Natural killer cell (primary cell): Measurements from ENCODE around the gene SMARCA4. TPM values are rescaled to one million over a fixed set of nuclear protein-coding genes. Genes with fewer than 3 reads are reported as not detected.

Source experiments
- ATAC-seq, 3 donors: fragments of 150-1000 bp in 2 of 3; fragments of 200-7000 bp in 1 of 3; cut with Tn5 transposase; 1 replicate in 1 of 3; 2 replicates in 2 of 3; pipeline ENCODE4 v1.10.0; 2021; ENCODE audit warnings: mild to moderate bottlenecking in 2 of 3, moderate library complexity in 2 of 3
- DNase-seq, 2 donors: peaks; one replicate each; pipeline versions ENCODE4 v3.0.0 to v3.0.0-alpha.2; 2013 to 2021; ENCODE audit warnings: mixed read lengths in 1 of 2
- H3K27ac ChIP-seq: one replicate; pipeline ENCODE4 v1.5.1; 2013; ENCODE audit warnings: mild to moderate bottlenecking, low read length
- H3K27me3 ChIP-seq: one replicate; pipeline ENCODE4 v1.6.1; 2013; ENCODE audit warnings: low read length; ENCODE audit not compliant: control insufficient read depth, insufficient read depth
- H3K36me3 ChIP-seq: one replicate; pipeline ENCODE4 v1.6.1; 2013; ENCODE audit warnings: low read length; ENCODE audit not compliant: control insufficient read depth, insufficient read depth
- H3K4me1 ChIP-seq: one replicate; pipeline ENCODE4 v1.6.1; 2013; ENCODE audit warnings: low read length; ENCODE audit not compliant: control insufficient read depth, insufficient read depth
- H3K4me3 ChIP-seq: one replicate; pipeline ENCODE4 v1.5.1; 2013; ENCODE audit warnings: low read length
- H3K9me3 ChIP-seq: one replicate; pipeline ENCODE4 v1.6.1; 2013; ENCODE audit warnings: low read length; ENCODE audit not compliant: control insufficient read depth, insufficient read depth
- H3K27ac Mint-ChIP-seq, 2 donors: one replicate each; pipeline ENCODE4 v1.8.0; 2022; ENCODE audit warnings: mild to moderate bottlenecking in 2 of 2, mixed read lengths in 2 of 2, moderate library complexity in 1 of 2
- H3K27me3 Mint-ChIP-seq, 2 donors: one replicate each; pipeline ENCODE4 v1.8.0; 2022; ENCODE audit warnings: low read depth in 2 of 2, mixed read lengths in 2 of 2
- H3K36me3 Mint-ChIP-seq: one replicate; pipeline ENCODE4 v1.8.0; 2022; ENCODE audit warnings: mixed read lengths
- H3K4me1 Mint-ChIP-seq, 2 donors: one replicate each; pipeline ENCODE4 v1.8.0; 2022; ENCODE audit warnings: mixed read lengths in 2 of 2
- H3K4me3 Mint-ChIP-seq: one replicate; pipeline ENCODE4 v1.8.0; 2022; ENCODE audit warnings: mild to moderate bottlenecking, moderate library complexity, mixed read lengths
- H3K9me3 Mint-ChIP-seq, 2 donors: one replicate each; pipeline ENCODE4 v1.8.0; 2022; ENCODE audit warnings: mixed read lengths in 2 of 2
- WGBS: methylation state at CpG from one replicate; pipeline ENCODE4 v1.1.7; 2013; ENCODE audit warnings: missing lambda C conversion rate; ENCODE audit not compliant: insufficient coverage; 5-methylcytosine and 5-hydroxymethylcytosine counted together
- intact Hi-C: fragments of 100-400 bp; cut with micrococcal nuclease; formaldehyde crosslinking; loops from one replicate; pipeline ENCODE4 v1.14.2; 2022
- total RNA-seq, 4 donors: library from RNA; stranded (reverse); fragments of 120-200 nt in 1 of 4; gene quantifications; one replicate each; pipeline versions ENCODE4 v1.2.3 to v1.2.4, GENCODE V29; 2013 to 2022
- TF ChIP-seq, protein P1 (sequence below): fragments of 200-600 bp; IDR thresholded peaks from one replicate; pipeline ENCODE4 v1.8.0; 2022; ENCODE audit warnings: antibody characterized with exemption

The SMARCA4 gene
- total RNA-seq, 3 donors from 2014 or later (not counting 1 experiment from before 2014, with no cell fraction given), result 85.4 to 96.1 (median 93.6) TPM

- H3K9me3 Mint-ChIP-seq, result no peaks in the 10 kb centered on the region
Measured at GRCh38 chr19:11012507-11012906, 51.7 kb downstream of the SMARCA4 start.

DNA sequence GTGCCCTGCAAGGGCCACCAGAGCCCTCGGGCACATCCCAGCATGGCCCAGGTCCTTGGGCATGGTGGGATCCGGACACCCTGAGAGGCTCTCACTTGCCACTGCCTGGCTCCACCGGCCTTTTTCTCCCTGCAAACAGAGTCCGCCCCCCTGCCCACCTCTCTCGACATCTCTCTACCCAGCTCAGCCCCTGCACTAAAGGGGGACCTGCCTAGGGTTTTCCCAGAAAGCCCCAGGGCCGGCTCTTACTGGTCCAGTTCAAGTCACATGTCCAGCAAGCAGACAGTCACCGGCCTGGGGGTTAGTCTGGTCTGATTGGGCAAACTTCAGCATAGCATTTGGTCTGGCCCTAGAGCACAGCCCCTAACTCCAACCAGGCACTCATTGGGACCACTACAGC lies 52.9 kb downstream of the SMARCA4 start:
- peaks cover 67% of the 10 kb centered on the region for H3K36me3 ChIP-seq
- Mint-ChIP-seq H3K9me3 (no peaks in the 10 kb centered on the region), H3K4me3 (no peak overlapping the region), H3K27me3 (no peaks in the 10 kb centered on the region), H3K4me1 (no peaks in the 10 kb centered on the region), H3K36me3 (peaks cover 6% of the 10 kb centered on the region), H3K27ac (no peak overlapping the region)
- intact Hi-C loops, result no loop called here
- DNase-seq (no peak), ATAC-seq (no peak)
- H3K4me3 ChIP-seq, result no peak overlapping the region
- TF ChIP-seq, protein P1, sequence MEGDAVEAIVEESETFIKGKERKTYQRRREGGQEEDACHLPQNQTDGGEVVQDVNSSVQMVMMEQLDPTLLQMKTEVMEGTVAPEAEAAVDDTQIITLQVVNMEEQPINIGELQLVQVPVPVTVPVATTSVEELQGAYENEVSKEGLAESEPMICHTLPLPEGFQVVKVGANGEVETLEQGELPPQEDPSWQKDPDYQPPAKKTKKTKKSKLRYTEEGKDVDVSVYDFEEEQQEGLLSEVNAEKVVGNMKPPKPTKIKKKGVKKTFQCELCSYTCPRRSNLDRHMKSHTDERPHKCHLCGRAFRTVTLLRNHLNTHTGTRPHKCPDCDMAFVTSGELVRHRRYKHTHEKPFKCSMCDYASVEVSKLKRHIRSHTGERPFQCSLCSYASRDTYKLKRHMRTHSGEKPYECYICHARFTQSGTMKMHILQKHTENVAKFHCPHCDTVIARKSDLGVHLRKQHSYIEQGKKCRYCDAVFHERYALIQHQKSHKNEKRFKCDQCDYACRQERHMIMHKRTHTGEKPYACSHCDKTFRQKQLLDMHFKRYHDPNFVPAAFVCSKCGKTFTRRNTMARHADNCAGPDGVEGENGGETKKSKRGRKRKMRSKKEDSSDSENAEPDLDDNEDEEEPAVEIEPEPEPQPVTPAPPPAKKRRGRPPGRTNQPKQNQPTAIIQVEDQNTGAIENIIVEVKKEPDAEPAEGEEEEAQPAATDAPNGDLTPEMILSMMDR, result no peak
- H3K4me1 ChIP-seq, result no peaks in the 10 kb centered on the region
- H3K27me3 ChIP-seq, result no peaks in the 10 kb centered on the region
- 97% methylated on average over 7 of the region's 7 CpGs for WGBS
- no peaks in the 10 kb centered on the region for H3K9me3 ChIP-seq
- no peak overlapping the region for H3K27ac ChIP-seq

More at GRCh38 chr19:11012507-11012906, 51.7 kb downstream of the SMARCA4 start:
- H3K9me3 ChIP-seq, result no peaks in the 10 kb centered on the region
- DNase-seq (no peak), ATAC-seq (no peak)
- Mint-ChIP-seq H3K4me3 (no peak overlapping the region), H3K36me3 (peaks cover 6% of the 10 kb centered on the region), H3K27me3 (no peaks in the 10 kb centered on the region), H3K27ac (no peak overlapping the region), H3K4me1 (no peaks in the 10 kb centered on the region)
- intact Hi-C loops, result no loop called here
- no peaks in the 10 kb centered on the region for H3K4me1 ChIP-seq
- H3K36me3 ChIP-seq, result peaks cover 63% of the 10 kb centered on the region
- H3K27me3 ChIP-seq, result no peaks in the 10 kb centered on the region
- no peak overlapping the region for H3K4me3 ChIP-seq
- H3K27ac ChIP-seq, result no peak overlapping the region
- WGBS, result 92% methylated on average over 12 of the region's 12 CpGs
- TF ChIP-seq, protein P1, result no peak

GRCh38 chr19:11014403-11014911 lies 53.6 kb downstream of the SMARCA4 start:
- ATAC-seq (no peak), DNase-seq (no peak)
- H3K4me1 ChIP-seq, result no peaks in the 10 kb centered on the region
- Mint-ChIP-seq H3K27ac (no peak overlapping the region), H3K4me1 (no peaks in the 10 kb centered on the region), H3K27me3 (no peaks in the 10 kb centered on the region), H3K9me3 (no peaks in the 10 kb centered on the region), H3K4me3 (no peak overlapping the region), H3K36me3 (peaks cover 6% of the 10 kb centered on the region)
- H3K9me3 ChIP-seq, result no peaks in the 10 kb centered on the region
- intact Hi-C loops, result no loop called here
- no peak overlapping the region for H3K27ac ChIP-seq
- TF ChIP-seq, protein P1, result no peak
- H3K27me3 ChIP-seq, result no peaks in the 10 kb centered on the region
- H3K36me3 ChIP-seq, result peaks cover 73% of the 10 kb centered on the region
- H3K4me3 ChIP-seq, result no peak overlapping the region
- 98% methylated on average over 10 of the region's 12 CpGs for WGBS

DNA sequence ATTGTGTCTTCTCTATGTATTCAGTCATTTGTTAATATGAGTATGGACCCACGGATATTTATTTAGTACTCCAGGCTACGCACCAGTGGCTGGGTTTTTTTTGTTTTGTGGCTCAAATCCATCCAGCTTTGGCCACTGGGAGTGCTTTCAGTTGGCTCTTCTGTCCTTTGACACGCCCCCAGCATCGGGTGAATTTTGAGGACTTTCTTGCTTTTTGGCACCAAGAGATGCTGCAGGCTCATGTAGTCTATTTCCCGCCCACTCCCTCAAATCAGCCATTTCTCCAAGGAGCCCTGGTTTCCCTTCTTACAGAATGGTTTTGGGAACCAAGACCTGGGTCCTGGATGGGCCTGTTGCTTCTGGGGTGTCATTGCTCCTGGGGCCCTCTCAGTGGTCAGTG lies 55.8 kb downstream of the SMARCA4 start:
- DNase-seq, result no peak
- H3K36me3 Mint-ChIP-seq, result peaks cover 6% of the 10 kb centered on the region
- Histone ChIP-seq H3K4me1 (no peaks in the 10 kb centered on the region), H3K9me3 (no peaks in the 10 kb centered on the region), H3K4me3 (no peak overlapping the region), H3K36me3 (peaks cover 82% of the 10 kb centered on the region), H3K27me3 (no peaks in the 10 kb centered on the region), H3K27ac (no peak overlapping the region)
- H3K4me1 Mint-ChIP-seq, result no peaks in the 10 kb centered on the region
- H3K27me3 Mint-ChIP-seq, result no peaks in the 10 kb centered on the region
- H3K27ac Mint-ChIP-seq, result no peak overlapping the region
- WGBS, result 96% methylated on average over 5 of the region's 5 CpGs
- TF ChIP-seq, protein P1, result no peak
- no peaks in the 10 kb centered on the region for H3K9me3 Mint-ChIP-seq
- H3K4me3 Mint-ChIP-seq, result no peak overlapping the region
- no peak for ATAC-seq
- intact Hi-C loops, result no loop called here
